Panc1 (cell line): ENCODE data around the gene LY6G5B.

Experiments
- CTCF ChIP-seq: fragments of 450-650 bp; IDR thresholded peaks from 2 replicates; pipeline ENCODE4 v1.5.1; 2017; ENCODE audit warnings: mild to moderate bottlenecking
- POLR2AphosphoS5 ChIP-seq: IDR thresholded peaks from 2 replicates; pipeline ENCODE4 v1.6.1; 2012; ENCODE audit warnings: mild to moderate bottlenecking, low read depth, low read length, moderate library complexity
- REST ChIP-seq, 2 experiments: IDR thresholded peaks; 2 replicates each; pipeline ENCODE4 v1.6.1; 2011 to 2012; ENCODE audit warnings: low read depth in 2 of 2, control low read depth in 1 of 2, low read length in 1 of 2, mild to moderate bottlenecking in 1 of 2, moderate library complexity in 1 of 2; ENCODE audit not compliant: insufficient read depth in 1 of 2
- SIN3A ChIP-seq: IDR thresholded peaks from 2 replicates; pipeline ENCODE4 v1.6.1; 2012; ENCODE audit warnings: low read depth, mild to moderate bottlenecking, low read length, moderate library complexity, borderline replicate concordance; ENCODE audit not compliant: insufficient read depth
- TCF7L2 ChIP-seq: IDR thresholded peaks from 2 replicates; pipeline ENCODE4 v1.6.1; 2011; ENCODE audit warnings: mild to moderate bottlenecking, low read depth, low read length, inconsistent platforms

- TF ChIP-seq CTCF (no peak), TCF7L2 (no peak), POLR2AphosphoS5 (no peak), SIN3A (no peak), REST (IDR thresholded peaks at IDR 0.05; ENCODE audit: insufficient read depth in 1 of 2, low read depth in 2 of 2, low read length in 1 of 2) (no peak)
Observed at GRCh38 chr6:31631209-31631608, 38.6 kb upstream of the LY6G5B start.
